ENCODE data around the gene POLR3C. TPM values are rescaled to one million over a fixed set of nuclear protein-coding genes. Genes with fewer than 3 reads are reported as not detected.

The POLR3C gene
- total and polyA plus RNA-seq, 2 experiments from 2014 or later, result 15.1 to 23.9 TPM

GRCh38 chr1:145871994-145872924, 48.3 kb downstream of the POLR3C start:
- Histone ChIP-seq H3F3A (replicated peaks; ENCODE audit: low read depth) (0 out of 2 replicates have a peak, but pooled peaks cover 7% of the 10 kb centered on the region), H4K20me1 (replicated peaks; ENCODE audit: insufficient read depth) (no peaks in the 10 kb centered on the region), H3K4me1 (ENCODE audit: insufficient read depth) (peaks cover 16% of the 10 kb centered on the region), H3K9me2 (ENCODE audit: insufficient read depth) (0 out of 2 replicates have a peak, but pooled peaks cover 3% of the 10 kb centered on the region), H3K27ac (ENCODE audit: low read depth) (no peak overlapping the region), H3K79me2 (replicated peaks; ENCODE audit: insufficient read depth) (no peaks in the 10 kb centered on the region), H3K4me2 (peak overlapping the region; percentile 86), H3K4me3 (peak overlapping the region; percentile 66), H2AFZ (peak overlapping the region; percentile 97), H3K36me3 (ENCODE audit: insufficient read depth) (no peaks in the 10 kb centered on the region), H3K27me3 (ENCODE audit: insufficient read depth) (peaks cover 33% of the 10 kb centered on the region)
- DNase-seq (ENCODE audit: low spot score) (peak; percentile 71), ATAC-seq (peak; percentile 82)
- peaks cover 29% of the 10 kb centered on the region for H3K27me3 Mint-ChIP-seq (ENCODE audit: insufficient read depth, low read depth, poor library complexity)
- H3K36me3 Mint-ChIP-seq (ENCODE audit: low read depth), result peaks cover 4% of the 10 kb centered on the region; the same call in 1 of the 3 replicates
- TF ChIP-seq CTCF (conservative IDR thresholded peaks at IDR 0.05; ENCODE audit: low read depth in 2 of 2), result 0 out of 4 replicates have a peak, but pooled peaks have one; percentile 2 to 13
- TF ChIP-seq, protein P1, sequence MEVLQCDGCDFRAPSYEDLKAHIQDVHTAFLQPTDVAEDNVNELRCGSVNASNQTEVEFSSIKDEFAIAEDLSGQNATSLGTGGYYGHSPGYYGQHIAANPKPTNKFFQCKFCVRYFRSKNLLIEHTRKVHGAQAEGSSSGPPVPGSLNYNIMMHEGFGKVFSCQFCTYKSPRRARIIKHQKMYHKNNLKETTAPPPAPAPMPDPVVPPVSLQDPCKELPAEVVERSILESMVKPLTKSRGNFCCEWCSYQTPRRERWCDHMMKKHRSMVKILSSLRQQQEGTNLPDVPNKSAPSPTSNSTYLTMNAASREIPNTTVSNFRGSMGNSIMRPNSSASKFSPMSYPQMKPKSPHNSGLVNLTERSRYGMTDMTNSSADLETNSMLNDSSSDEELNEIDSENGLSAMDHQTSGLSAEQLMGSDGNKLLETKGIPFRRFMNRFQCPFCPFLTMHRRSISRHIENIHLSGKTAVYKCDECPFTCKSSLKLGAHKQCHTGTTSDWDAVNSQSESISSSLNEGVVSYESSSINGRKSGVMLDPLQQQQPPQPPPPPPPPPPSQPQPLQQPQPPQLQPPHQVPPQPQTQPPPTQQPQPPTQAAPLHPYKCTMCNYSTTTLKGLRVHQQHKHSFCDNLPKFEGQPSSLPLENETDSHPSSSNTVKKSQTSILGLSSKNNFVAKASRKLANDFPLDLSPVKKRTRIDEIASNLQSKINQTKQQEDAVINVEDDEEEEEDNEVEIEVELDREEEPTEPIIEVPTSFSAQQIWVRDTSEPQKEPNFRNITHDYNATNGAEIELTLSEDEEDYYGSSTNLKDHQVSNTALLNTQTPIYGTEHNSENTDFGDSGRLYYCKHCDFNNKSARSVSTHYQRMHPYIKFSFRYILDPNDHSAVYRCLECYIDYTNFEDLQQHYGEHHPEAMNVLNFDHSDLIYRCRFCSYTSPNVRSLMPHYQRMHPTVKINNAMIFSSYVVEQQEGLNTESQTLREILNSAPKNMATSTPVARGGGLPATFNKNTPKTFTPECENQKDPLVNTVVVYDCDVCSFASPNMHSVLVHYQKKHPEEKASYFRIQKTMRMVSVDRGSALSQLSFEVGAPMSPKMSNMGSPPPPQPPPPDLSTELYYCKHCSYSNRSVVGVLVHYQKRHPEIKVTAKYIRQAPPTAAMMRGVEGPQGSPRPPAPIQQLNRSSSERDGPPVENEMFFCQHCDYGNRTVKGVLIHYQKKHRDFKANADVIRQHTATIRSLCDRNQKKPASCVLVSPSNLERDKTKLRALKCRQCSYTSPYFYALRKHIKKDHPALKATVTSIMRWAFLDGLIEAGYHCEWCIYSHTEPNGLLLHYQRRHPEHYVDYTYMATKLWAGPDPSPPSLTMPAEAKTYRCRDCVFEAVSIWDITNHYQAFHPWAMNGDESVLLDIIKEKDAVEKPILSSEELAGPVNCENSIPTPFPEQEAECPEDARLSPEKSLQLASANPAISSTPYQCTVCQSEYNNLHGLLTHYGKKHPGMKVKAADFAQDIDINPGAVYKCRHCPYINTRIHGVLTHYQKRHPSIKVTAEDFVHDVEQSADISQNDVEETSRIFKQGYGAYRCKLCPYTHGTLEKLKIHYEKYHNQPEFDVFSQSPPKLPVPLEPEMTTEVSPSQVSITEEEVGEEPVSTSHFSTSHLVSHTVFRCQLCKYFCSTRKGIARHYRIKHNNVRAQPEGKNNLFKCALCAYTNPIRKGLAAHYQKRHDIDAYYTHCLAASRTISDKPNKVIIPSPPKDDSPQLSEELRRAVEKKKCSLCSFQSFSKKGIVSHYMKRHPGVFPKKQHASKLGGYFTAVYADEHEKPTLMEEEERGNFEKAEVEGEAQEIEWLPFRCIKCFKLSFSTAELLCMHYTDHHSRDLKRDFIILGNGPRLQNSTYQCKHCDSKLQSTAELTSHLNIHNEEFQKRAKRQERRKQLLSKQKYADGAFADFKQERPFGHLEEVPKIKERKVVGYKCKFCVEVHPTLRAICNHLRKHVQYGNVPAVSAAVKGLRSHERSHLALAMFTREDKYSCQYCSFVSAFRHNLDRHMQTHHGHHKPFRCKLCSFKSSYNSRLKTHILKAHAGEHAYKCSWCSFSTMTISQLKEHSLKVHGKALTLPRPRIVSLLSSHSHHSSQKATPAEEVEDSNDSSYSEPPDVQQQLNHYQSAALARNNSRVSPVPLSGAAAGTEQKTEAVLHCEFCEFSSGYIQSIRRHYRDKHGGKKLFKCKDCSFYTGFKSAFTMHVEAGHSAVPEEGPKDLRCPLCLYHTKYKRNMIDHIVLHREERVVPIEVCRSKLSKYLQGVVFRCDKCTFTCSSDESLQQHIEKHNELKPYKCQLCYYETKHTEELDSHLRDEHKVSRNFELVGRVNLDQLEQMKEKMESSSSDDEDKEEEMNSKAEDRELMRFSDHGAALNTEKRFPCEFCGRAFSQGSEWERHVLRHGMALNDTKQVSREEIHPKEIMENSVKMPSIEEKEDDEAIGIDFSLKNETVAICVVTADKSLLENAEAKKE (CRISPR knock-in tag; IDR thresholded peaks at IDR 0.05), result no peak
- TF ChIP-seq POLR2AphosphoS5 (IDR thresholded peaks at IDR 0.05; ENCODE audit: low read depth), result peak; percentile 38; the same call in 1 of the 2 replicates
- H3K4me1 Mint-ChIP-seq, result peaks cover 31% of the 10 kb centered on the region
- H3K4me3 Mint-ChIP-seq, result peak overlapping the region; percentile 75
- H3K27ac Mint-ChIP-seq, result no peak overlapping the region
- H3K9me3 Mint-ChIP-seq, result 0 out of 3 replicates have a peak, but pooled peaks cover 4% of the 10 kb centered on the region

Measured in GM23338 (cell line).